WI38 (cell line): Measurements from ENCODE around the gene JPH2.

Experiments used
- H3K4me3 ChIP-seq: 2 replicates; pipeline ENCODE4 v1.5.1; 2011; ENCODE audit warnings: low read depth, mild to moderate bottlenecking, control low read depth, low read length
- CTCF ChIP-seq: IDR thresholded peaks from 2 replicates; pipeline ENCODE4 v1.5.1; 2012; ENCODE audit warnings: low read depth, mild to moderate bottlenecking, control low read depth, low read length

The JPH2 gene

GRCh38 chr20:44186674-44187053, 324 bp downstream of the JPH2 start:
- H3K4me3 ChIP-seq, result peak overlapping the region; percentile 62
- no peak for TF ChIP-seq CTCF

- peak overlapping the region; percentile 62 for H3K4me3 ChIP-seq
- TF ChIP-seq CTCF, result no peak
These were observed 787 bp downstream of the JPH2 start for GRCh38 chr20:44186201-44186600.

GRCh38 chr20:44185574-44185973, 1.4 kb downstream of the JPH2 start:
- H3K4me3 ChIP-seq, result no peak overlapping the region
- TF ChIP-seq CTCF, result no peak

GRCh38 chr20:44183282-44183681, 3.7 kb downstream of the JPH2 start:
- no peak for TF ChIP-seq CTCF
- H3K4me3 ChIP-seq, result no peak overlapping the region

- H3K4me3 ChIP-seq, result no peak overlapping the region
- no peak for TF ChIP-seq CTCF
These were observed 4.1 kb downstream of the JPH2 start for GRCh38 chr20:44182863-44183262.

GRCh38 chr20:44182135-44182765, 4.7 kb downstream of the JPH2 start:
- H3K4me3 ChIP-seq, result no peak overlapping the region
- TF ChIP-seq CTCF, result no peak

- no peak for TF ChIP-seq CTCF
- H3K4me3 ChIP-seq, result no peak overlapping the region
These were observed 5.4 kb downstream of the JPH2 start for GRCh38 chr20:44181611-44182010.
